Esophagus mucosa (tissue), 1 donor: Measurements from ENCODE around the gene ZNF282. TPM values are rescaled to one million over a fixed set of nuclear protein-coding genes. Genes with fewer than 3 reads are reported as not detected.
"Not testable (repeated sequence)": the region's sequence is repeated elsewhere in the genome, so short reads cannot be mapped to it uniquely, and the experiment has no call there.

Experiments
- ATAC-seq: fragments of 200-7000 bp; cut with Tn5 transposase; one replicate; pipeline ENCODE4 v1.9.1; 2020
- total RNA-seq: library from RNA; stranded (reverse); gene quantifications from one replicate; pipeline ENCODE4 v1.2.4, GENCODE V29; 2023
- donor health status: DM: yes; HTN: yes; CAD: no.

Gene ZNF282
- total RNA-seq, 1 donor from 2014 or later, result 20.0 TPM

GRCh38 chr7:149257146-149257545 lies 61.8 kb downstream of the ZNF282 start:
- peak; percentile 39 for ATAC-seq

GRCh38 chr7:149261316-149261828 lies 66.0 kb downstream of the ZNF282 start:
- no peak for ATAC-seq

DNA sequence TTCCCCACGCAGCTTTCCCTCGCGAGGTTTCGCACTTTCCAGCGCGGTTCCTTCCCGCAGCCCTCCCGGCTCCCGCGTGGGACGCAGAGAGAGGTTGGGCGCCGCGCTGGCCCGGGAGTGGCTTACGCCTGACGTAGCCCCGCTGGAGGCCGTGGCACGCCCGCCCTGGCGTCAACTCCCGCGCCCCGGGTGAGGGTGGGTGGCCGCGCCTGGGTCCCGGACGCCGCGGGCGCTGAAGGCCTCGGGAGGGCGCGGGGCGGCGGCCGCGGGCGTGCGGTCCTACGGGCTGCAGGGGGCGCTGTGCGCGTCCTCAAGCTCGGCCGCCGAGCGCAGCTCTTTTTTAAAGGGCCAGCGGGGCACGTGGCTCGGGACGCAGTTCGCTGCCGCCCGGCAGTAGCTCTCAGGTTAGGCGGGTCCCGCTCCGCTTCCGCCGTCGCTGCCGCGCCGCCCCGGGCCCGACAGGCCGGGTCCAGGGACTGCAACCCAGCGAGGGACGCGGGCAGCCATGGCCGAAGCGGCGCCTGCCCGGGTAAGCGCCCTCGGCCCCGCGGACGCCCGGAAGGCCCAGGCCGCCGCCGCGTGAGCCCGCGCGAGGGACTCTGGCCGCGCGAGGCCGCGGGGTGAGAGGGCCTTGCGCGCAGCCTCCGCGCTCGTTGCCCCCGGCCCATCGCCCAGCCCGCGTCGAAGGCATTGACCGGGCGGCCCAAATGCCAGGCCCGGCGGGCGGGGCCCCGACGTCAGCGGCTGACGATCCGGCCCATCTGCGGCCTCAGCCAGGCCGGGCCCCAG lies 66.7 kb downstream of the ZNF282 start, which contains the start of gene ZNF783:
Gene ZNF783 (plus strand): TSS at position 368 of the 789 bp plus-strand sequence. CDS start 138 bp downstream, at position 506.
- ATAC-seq, result peak; percentile 93

DNA sequence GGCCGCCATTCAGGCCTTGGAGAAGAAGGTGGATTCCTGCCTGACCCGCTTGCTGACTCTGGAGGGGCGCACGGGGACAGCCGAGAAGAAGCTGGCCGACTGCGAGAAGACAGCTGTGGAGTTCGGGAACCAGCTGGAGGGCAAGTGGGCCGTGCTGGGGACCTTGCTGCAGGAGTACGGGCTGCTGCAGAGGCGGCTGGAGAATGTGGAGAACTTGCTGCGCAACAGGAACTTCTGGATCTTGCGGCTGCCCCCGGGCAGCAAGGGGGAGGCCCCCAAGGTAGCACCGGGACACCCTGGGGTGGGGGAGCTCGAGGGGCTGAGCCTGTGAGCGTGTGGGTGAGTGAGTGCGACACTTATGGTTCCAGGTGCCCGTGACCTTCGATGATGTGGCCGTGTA lies 71.1 kb downstream of the ZNF282 start:
- ATAC-seq, result no peak

DNA sequence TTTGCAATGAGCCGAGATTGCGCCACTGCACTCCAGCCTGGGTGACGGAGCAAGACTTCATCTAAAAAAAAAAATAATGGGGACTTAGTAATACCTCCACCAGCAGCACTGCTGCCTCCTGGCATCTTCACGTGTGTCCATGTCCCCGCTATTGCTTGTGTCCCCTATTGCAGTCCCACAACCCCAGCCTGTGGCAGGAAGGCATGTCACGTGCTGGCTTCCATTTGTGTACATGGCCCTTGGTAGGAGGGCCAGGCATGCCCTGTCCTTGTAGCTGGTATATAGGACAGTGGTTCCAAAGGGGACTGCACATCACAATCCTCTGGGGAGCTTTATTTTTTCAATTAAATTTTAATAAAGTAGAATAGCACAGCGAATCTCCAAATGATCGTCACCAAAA lies 72.4 kb downstream of the ZNF282 start:
- no peak for ATAC-seq

GRCh38 chr7:149274424-149274823 lies 79.1 kb downstream of the ZNF282 start:
- ATAC-seq, result not testable (repeated sequence)

Other genes with a start within 250 kb of the ZNF282 start
- 58.8 TPM for gene PDIA4, start 167.0 kb upstream of the ZNF282 start, total RNA-seq
- gene ZNF786, start 104.8 kb upstream of the ZNF282 start, total RNA-seq, result 3.2 TPM
- 1.9 TPM for gene ZNF425, start 69.2 kb upstream of the ZNF282 start, total RNA-seq
- 9.3 TPM for gene ZNF398, start 48.1 kb upstream of the ZNF282 start, total RNA-seq
- gene ZNF212, start 44.1 kb downstream of the ZNF282 start, total RNA-seq, result 7.5 TPM
- gene ZNF783, start 66.7 kb downstream of the ZNF282 start, total RNA-seq, result 5.8 TPM